ENCODE data around the gene TCF19.

TCF19 gene

DNA sequence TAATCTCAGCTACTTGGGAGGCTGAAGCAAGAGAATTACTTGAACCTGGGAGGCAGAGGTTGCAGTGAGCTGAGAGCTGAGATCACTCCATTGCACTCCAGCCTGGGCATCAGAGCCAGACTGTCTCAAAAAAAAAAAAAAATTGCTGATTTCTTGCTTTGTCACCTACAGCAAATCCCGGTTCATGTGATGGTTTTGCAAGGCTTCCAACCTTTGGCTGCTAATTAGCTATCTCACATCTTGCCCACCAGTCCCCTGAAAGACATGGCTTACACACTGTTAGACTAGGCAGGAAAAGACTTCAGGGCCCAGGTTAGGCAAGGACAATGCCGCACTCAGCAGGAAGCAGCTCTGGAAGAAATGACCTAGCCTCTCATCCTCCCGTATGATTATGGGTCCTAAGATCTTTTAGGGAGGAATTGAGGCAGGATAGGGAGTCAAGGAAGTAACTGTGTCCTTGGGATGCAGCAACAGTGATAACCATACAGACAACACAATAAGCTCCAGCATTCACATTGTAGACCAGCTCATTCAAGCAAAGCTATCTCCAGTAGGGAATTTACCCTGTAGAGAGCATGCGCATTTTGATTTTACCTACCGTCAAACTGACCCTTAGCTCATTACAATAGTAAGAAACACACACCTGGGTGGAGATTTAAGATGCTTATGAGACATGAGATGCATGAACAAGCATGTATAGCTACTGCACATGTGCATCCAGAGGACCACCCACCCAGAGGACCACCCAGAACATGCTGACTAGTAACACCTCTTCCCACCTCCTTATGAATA lies 52.5 kb downstream of the TCF19 start:
- no peak for DNase-seq
